SK-N-DZ (cell line): Measurements from ENCODE around the gene SHB.

Source experiments
- DNase-seq: peaks from one replicate; pipeline ENCODE4 v3.0.0-alpha.2; 2015; ENCODE audit warnings: low spot score

The SHB gene

DNA sequence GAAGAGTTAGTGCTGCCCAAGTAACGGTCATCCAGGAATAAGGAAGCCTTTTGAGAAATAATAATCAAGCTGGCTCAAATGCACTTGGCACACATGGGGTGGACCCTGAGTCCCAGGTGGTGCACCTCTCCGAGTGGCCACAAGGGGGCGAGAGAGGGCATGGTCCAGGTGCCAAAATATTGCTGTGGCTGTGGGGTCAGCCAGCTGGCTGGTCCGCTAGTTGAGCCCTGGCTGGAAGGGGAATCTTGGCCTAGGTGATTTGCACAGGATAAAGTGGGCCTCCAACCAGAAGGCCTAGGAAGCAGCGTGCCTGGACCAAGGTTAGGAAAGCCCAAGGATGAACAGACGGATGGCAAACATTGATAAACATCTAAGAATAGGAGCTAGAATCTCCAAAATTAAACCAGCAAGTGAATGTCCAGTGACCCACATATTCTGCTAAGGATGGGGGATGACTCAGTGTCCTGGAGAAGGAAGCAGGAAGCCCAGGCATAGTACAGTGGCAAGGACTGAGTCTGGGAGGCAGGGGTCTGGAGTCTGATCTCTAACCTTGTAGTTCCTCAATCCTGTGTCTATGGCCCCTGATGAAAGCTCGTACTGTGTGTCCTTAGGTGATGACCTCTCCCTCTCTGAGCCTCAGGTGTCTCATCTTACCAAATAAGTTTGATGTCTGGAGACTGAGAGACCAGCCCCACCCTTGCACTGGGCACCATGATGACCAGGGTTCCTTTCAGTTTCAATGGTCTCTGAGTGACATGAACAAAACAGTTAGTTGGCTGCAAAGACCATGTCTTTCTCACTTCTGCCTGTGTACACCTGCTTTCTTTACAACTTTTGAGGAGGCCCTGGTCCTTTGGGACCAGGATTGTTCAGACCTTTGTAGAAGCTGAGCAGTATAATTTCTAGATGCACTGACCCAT lies 19.2 kb upstream of the SHB start:
- peak; percentile 65 for DNase-seq

DNA sequence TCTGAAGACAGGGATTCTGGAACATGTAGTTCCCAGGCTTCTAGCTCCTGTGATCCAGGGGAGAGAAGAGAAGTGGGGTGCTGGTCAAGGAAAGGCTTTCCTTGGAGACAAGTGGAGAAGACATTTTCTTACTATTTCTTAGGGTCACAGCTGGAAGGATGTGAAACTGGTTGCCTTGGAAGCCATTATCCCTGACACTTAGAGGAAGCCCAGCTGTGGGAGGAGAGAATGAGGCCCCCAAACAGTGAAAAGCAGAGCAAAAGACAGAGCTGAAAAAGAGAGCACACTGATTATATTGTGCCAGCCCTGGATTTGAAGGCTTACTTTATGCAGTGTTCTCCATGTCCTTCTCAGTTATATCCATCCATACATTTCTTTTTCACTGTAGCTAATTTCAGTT lies 17.5 kb upstream of the SHB start:
- no peak for DNase-seq

DNA sequence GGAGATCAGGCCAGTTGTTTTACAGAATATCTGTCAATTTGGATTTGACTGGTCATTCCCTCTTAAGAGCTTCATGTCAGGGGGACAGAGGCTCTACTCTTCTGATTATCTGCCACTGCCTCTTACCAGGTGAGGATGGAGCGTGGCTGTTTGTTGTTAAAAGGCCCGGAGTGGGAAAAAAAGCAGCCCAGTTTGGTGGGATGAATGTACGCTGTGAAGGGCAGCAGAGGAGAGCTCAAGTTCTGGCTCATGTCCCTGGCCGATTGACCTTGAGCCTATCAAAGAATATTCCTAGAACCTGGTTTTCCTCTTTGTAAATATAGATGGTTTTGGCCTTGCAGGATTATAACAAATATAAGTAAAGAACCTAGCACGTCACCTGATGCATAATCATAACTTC lies 16.3 kb upstream of the SHB start:
- no peak for DNase-seq

DNA sequence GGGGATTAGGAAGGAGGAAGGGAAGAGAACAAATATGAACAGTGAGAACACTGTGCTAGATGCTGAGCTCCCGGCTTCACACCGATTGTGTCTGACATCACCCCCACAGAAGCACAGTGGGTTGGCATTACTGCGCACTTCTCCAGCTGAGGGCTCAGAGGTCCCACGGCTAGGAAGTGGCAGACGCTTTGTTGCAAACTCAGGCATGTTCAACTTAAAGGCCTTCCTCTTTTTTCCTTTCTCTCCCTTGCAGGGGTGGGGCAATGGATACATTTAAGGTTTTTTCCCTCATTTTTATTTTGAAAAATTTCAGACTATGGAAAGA lies 15.5 kb upstream of the SHB start:
- no peak for DNase-seq

DNA sequence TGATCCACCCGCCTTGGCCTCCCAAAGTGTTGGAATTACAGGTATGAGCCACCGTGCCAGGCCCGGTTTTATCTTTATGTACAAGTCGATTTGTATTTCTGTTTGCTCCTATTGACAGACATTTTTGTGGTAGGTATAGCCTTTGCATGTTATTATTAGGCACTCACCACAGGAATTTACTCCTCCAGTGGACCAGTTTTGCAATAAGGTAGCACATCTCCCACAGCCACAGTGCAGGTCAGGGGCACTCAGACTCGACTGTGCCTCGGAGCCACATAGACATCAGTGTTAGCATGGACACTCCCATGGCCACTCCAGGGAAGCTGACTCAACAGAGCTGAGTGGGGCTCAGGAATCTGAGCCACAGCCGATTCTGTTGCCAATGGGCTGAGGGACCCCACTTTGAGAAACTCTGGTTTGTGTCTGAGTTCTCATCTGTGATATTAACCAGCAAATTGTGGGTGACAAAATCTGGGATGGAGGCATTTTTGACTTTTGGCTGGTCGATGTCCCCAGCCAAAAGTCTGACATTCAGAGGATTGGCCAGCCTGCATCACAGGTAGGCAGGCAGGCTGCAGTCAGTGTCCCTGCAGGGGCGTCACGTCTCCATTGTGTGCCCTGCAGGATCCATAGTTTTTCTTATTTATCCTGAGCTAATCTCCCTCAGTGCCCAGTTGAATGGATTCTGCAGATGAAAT lies 15.0 kb upstream of the SHB start:
- DNase-seq: no peak

DNA sequence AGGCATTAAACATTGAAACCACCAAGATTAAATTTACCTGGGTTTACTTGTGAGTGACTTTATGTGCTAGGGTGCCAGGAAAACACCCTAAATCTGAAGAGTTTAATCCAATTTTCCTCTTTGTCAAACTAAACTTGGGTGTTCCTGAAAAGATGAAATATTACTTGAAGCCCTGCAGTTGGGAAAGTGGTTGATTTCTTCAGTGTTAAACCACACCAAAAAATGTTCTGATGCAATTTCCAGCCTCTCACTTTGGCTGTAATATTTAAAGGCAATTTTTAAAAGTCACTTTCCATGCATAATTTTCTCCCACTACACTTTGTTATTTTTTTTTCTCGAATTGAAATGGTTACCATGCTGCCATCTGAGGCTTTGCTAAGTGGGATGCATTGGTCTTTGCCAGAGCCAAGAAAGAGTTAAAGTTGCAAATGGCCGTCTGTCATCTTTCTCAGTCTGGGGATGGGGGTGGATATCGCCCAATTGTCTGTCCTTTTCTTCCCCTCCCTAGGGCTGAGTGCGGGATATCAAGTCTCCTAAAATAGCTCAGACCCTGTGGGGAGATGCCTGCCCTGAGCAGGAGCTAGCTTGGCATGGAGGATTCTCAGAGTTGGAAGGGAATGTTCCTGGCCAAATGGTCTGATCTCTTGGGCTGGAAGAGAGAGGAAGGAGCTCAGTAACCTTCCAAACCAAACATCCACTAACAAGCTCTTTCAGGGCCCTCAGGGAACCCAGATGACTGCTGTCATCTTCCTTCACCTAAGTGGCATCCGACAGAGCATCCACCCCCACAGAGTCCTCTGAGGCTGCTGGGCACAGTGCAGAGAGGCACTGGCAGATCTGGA lies 13.6 kb upstream of the SHB start:
- DNase-seq: no peak

DNA sequence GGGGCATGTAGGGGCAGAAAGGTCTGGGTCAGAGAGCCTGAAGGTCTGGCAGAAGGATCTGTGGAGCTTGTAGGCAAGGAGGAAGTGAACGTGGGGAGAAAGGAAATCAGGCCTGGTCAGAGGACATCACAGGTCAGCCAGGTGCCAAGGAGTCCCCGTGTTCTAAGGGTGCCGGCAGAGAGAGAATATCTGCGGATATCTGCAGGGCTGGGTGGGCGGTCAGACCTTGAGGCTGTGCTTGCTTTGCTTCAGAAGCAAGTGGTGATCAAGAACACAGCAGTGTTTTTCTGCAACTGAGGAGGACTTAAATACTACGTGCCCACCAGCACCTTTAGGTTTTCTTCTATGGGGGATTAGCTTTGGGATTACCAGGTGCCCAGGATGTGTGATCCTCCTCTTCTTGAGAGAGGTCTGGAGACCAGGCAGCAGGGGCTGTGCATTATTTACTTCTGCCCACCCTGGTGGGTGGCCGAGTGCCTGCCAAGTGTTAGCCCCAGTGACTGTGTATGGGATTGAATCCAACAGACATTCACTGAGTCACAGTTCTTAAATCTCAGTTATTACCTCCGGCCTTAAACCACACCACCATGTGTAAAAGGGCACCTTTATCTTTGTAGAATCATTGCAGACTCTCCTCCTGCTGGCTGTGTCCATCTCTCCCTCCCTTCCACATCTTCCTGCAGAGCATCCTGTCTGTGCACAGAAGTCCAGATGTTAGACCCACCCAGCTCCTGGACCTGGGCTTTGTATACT lies 12.5 kb upstream of the SHB start:
- no peak for DNase-seq

DNA sequence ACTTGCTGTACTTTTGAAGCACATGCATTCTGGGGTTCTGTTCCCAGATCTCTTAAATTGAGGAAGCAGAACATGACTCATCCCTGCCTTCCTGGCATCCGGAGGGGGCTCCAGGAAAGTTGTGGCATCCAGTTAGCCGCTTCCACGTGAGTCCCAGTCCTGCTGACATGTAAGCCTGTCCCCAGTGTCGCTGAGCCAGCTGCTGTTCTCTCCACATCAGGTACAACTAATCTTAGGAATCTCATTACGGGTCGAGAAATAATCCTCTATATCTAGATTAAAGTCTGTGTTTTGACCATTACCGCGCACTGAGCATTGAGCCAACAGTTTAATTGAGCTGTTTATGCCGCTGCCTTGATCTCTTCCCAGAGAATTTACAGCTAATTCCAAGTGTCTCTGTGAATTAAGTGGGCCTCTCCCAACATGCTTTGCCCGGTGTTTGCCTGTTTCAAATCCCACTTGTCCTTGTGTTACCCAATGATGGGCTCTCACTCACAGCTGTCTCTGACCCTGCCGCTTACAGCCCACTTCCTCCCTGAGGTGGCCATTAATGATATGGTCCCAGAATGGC lies 10.5 kb upstream of the SHB start:
- DNase-seq: no peak

DNA sequence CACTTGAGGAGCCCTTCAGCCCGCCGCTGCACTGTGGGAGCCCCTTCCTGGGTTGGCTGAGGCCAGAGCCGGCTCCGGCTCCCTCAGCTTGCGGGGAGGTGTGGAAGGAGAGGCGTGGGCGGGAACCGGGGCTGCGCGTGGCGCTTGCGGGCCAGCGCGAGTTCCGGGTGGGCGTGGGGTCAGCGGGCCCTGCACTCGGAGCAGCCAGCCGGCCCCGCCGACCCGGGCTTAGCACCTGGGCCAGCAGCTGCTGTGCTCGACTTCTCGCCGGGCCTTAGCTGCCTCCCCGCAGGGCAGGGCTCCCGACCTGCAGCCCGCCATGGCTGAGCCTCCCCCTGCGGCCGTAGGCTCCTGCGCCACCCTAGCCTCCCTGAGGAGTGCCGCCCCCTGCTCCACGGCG lies 6.2 kb upstream of the SHB start:
- no peak for DNase-seq

DNA sequence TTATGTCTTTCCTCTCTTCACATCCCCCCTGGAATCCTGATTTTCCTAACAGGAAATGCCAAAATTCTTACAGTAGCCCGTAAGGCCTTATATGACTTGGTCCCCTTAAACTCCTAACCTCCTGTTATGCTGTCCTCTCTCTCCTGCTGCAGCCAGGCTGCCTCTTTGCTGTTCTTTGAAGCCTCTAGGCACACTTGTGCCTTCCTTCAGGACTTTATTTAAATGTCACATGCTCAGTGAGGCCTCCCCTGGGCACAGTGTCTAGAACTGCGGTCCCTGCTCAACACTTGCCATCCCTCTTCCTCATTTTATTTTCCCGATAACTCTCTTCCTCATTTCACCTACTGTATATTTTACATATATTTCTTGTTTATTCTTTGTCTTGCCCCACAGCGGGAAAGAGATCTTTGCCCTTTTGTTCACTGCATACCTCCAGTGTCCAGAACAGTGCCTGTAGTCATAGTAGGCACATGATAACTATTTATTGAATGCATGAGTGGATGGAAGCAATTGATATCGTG lies 5.5 kb upstream of the SHB start:
- no peak for DNase-seq

DNA sequence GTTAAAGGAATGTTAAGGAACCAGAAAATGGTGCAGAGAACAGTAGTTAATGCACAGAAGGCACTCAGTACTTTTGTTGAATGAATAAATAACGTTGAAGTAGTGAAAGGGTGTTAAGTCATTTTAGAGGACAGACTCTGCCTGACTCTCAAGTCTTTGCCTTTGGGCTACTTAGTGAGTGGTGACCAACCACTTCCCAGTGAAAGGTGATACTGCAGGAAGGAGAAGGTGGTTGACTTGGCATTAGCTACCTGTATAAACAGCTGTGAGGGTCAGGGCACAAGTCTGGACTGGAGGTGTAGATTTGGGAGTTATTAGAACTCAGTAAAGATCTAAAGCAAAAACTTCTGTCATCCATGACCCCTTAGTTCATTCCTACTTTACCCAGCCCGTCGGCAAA lies 4.9 kb upstream of the SHB start:
- DNase-seq: no peak

DNA sequence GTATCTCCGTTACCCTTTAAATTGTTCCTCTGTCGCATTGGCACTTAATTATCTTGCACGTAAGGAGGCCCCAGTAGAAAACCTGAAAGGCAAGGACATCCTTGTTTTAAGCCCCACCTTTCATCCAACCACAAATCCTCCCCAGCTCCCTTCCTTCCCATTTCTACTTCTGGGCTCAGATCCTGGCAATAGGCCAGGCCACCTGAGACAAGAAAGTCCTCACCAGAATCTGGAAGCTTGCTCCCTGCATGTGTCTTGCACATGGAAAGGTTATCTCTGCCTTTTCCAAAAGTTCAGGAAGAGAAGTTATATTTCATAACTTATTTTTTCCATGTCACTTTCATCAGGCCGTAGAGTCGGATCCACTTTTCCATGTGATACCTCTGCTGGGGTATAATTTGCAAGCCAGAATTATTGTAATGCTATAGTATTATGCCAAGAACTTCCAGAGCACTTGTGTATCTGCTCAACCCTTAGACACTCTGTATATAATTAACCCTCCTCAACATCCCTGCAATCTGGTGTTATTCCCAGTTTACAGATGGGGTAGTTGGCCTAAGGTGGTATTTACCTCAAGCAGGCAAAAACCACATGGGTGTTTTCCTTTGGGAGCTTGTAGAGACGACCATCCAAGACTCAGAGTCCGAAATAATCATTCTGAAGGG lies 2.6 kb upstream of the SHB start:
- no peak for DNase-seq

DNA sequence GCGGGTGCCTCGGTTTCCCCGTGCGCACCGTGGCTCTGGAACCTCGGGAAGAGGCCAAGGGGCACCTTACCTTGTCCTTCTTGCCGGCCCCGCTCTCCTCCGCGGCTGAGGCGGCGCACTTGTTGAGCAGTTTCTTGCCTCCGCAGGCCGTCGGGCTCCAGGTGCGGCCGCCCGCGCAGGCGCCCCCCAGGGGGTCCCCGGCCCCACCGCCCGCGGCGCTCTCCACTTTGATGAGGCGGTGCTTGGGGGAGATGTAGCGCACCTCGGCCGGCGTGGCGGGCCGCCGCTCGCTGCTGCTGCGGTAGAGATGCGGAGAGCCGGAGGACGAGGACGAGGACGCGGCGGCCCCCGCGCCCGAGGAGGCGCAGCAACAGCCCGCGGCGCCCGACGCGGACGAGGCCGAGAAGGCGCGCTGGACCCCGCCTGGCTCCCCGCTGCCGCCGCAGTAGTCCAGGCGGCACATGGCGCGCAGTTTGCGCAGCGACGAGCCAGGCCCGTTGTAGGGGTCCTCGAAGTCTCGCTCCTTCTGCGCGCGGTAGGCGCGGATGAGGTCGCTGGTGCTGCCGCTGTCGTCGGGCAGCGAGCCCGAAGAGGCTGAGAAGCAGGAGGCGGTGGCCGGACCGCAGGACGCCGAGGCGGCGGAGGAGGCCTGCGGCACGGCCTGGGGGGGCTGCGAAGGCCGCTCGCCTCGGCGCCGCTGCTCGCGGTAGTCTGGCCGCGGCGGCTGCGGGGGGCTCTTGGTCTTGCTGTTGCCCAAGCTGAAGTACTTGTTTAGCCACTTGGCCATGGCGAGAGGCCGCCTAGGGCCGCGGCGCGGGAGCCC lies 957 bp downstream of the SHB start:
- no peak for DNase-seq

DNA sequence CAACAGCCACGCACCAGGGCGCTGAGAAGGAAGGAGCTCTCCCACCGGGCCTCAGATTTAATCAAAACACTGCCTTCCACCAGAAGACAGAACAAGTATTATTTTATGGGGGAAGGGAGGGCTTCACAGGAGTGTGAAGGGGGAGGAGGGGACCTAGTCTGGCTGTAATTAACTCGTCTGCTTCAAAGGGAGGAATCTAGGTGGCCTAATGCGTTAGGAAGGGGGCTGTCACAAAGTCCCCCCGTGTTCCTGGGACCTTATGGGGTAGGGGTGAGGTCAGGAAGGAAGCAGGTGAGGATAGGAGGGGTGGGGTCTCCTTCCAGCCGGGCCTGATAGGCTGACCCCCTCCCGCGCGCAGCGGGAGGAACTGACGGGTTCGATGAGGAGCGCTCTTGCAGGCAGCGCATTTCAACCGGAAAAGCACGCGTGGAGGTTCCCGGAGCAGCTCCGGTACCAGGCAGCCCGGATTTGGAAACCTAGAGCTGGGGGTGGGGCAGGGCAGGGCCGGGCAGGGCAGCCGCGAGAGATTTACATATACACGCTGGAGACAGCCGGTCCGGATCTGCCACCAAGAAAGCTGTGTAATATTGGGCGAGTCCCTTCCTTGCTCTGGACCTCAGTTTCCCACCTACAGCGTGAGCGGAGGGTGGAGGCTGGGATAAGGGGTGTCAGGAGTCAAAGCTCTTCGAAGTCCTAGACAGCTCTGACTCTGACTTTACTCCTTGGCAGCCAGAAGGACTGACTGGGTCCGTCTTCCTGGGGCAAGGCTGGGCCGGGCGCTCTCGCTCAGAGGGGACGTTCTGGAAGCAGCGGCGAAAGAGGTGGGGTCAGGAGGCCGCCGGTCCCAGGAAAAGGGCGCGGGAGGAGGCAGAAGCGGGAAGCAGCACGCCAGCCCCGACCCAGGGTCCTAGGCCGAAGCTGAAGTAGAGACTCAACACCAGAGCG lies 1.8 kb downstream of the SHB start:
- DNase-seq: no peak

DNA sequence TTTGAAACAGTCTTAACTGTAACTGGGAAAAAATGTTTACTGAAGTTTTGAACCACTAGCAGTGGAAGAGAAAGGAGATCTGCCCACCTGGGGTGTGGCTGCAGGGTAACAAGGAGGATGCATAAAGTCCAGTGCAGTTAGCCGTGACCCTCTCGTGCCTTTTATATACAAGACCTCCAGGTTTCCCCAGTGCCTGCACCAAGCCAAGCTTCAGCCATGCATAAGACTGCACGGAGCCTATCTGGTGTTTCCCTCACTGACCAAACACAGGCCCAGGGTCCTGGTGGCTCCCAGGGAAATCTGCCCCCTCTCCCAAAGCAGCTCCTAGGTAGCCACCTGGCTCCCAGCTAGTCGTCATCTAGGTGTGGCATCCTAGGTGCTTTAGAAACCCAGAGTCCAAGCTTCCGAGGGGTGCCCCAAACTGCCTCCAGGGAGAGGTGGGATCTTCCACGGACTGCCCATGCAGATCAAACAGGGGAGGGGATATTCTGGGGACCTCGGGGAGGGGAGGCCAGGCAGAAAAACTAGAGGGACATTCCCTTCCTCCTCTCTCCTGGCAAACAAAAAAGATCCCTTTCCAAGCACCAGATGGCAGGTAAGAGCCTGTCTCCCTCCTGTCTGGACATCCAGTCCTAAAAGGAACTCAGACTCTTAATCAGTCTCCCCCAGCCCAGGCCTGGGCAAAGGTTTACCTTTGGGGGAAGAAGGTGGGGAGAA lies 2.7 kb downstream of the SHB start:
- DNase-seq: no peak

DNA sequence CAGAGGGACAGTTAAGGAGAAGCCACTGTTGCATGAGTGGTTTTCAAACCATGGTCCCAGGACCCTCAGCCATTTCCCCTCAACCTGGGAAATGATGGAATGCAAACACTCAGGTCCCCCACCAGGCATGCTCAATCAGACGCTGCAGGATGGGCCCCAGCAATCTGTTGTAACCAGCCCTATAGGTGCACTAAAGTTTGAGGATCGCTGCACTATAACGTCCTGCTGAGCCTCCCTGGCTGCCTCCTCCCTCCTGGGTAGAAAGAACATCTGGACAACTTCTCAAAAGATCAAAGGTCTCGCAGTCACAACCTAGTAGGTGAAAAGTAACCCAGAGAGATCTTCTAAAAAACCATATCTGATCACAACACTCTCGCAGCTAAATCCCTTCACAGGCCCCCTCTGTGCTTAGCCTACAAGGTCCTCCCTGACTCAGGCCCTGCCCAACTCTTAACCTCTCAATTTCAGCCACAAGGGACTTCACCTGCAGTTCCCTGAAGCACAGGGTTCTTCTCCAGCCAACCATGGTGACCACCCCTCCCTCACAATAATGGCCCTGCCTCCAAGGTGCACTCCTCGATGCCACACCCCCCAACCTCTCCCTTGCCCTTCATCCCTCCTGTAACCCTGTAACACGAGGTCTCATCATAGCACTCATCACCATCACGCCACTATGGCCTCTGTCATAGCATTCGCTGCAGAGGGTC lies 3.5 kb downstream of the SHB start:
- no peak for DNase-seq

DNA sequence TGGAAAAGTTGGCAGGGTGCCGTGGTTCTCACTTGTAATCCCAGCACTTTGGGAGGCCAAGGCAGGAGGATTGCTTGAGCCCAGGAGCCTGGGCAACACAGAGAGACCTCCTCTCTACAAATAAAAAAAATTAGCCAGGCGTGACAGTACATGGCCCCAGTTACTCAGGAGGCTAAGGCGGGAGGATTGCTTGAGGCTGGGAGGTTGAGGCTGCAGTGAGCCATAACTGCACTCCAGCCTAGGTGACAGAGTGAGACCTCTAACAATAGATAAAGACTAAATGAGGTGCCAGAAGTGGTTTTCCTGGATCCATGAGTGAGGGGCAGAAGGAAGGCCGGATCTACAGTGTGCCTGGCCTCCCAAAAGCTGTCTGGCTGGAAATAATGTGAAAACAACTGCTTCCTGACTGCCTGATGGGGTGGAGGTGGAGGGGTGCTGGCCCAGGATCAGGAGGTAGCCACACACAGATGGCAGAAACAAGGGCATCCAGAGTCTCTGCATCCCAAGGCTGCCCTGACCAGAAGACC lies 4.1 kb downstream of the SHB start:
- DNase-seq: no peak
